H9 (cell line): ENCODE data around the gene IGFL1. TPM values are rescaled to one million over a fixed set of nuclear protein-coding genes. Genes with fewer than 3 reads are reported as not detected.

Source experiments
- DNase-seq: peaks from one replicate; pipeline ENCODE4 v3.0.0-alpha.2; 2017
- H2AFZ ChIP-seq: one replicate; pipeline ENCODE4 v1.6.1; 2013; ENCODE audit warnings: mild to moderate bottlenecking, low read length, control low read depth, moderate library complexity
- H2AK5ac ChIP-seq: 2 replicates; pipeline ENCODE4 v1.6.1; 2013; ENCODE audit warnings: low read length, control low read depth, mixed read lengths; ENCODE audit not compliant: insufficient read length
- H2BK120ac ChIP-seq: one replicate; pipeline ENCODE4 v1.6.1; 2013; ENCODE audit warnings: low read depth, mild to moderate bottlenecking, low read length, control low read depth, inconsistent platforms; ENCODE audit not compliant: poor library complexity, severe bottlenecking
- H2BK12ac ChIP-seq: 2 replicates; pipeline ENCODE4 v1.6.1; 2013; ENCODE audit warnings: low read length, control low read depth, mixed read lengths, low read depth; ENCODE audit not compliant: insufficient read length
- H2BK15ac ChIP-seq: 2 replicates; pipeline ENCODE4 v1.6.1; 2013; ENCODE audit warnings: low read depth, low read length, control low read depth
- H2BK20ac ChIP-seq: one replicate; pipeline ENCODE4 v1.6.1; 2013; ENCODE audit warnings: low read depth, mild to moderate bottlenecking, low read length, control low read depth, inconsistent platforms; ENCODE audit not compliant: poor library complexity, severe bottlenecking
- H2BK5ac ChIP-seq: 2 replicates; pipeline ENCODE4 v1.6.1; 2013; ENCODE audit warnings: low read length, control low read depth, mixed read lengths; ENCODE audit not compliant: insufficient read length
- H3K14ac ChIP-seq: 2 replicates; pipeline ENCODE4 v1.6.1; 2013; ENCODE audit warnings: low read length, control low read depth; ENCODE audit not compliant: insufficient read depth
- H3K18ac ChIP-seq: 2 replicates; pipeline ENCODE4 v1.6.1; 2013; ENCODE audit warnings: low read depth, mild to moderate bottlenecking, mixed read lengths, low read length, control low read depth; ENCODE audit not compliant: insufficient read length
- H3K23ac ChIP-seq: 2 replicates; pipeline ENCODE4 v1.6.1; 2013; ENCODE audit warnings: low read length, control low read depth, mixed read lengths, low read depth; ENCODE audit not compliant: insufficient read length
- H3K23me2 ChIP-seq: 2 replicates; pipeline ENCODE4 v1.6.1; 2013; ENCODE audit warnings: low read depth, mild to moderate bottlenecking, mixed read lengths, low read length, control low read depth; ENCODE audit not compliant: insufficient read length, poor library complexity, severe bottlenecking
- H3K27ac ChIP-seq: 2 replicates; pipeline ENCODE4 v1.5.1; 2013; ENCODE audit warnings: low read length, control low read depth, mixed read lengths, low read depth; ENCODE audit not compliant: insufficient read length
- H3K27me3 ChIP-seq: 2 replicates; pipeline ENCODE4 v1.6.1; 2013; ENCODE audit warnings: low read length, control low read depth, inconsistent platforms; ENCODE audit not compliant: insufficient read depth
- H3K4ac ChIP-seq: 2 replicates; pipeline ENCODE4 v1.6.1; 2013; ENCODE audit warnings: low read depth, mild to moderate bottlenecking, control low read depth, inconsistent platforms, low read length, moderate library complexity
- H3K4me1 ChIP-seq: 2 replicates; pipeline ENCODE4 v1.6.1; 2013; ENCODE audit warnings: low read length, control low read depth, inconsistent platforms; ENCODE audit not compliant: insufficient read depth
- H3K4me2 ChIP-seq: 2 replicates; pipeline ENCODE4 v1.6.1; 2013; ENCODE audit warnings: low read length, control low read depth, mixed read lengths; ENCODE audit not compliant: insufficient read length, insufficient read depth
- H3K56ac ChIP-seq: 2 replicates; pipeline ENCODE4 v1.6.1; 2013; ENCODE audit warnings: low read depth, mild to moderate bottlenecking, mixed read lengths, low read length, control low read depth; ENCODE audit not compliant: insufficient read length
- H3K79me1 ChIP-seq: 2 replicates; pipeline ENCODE4 v1.6.1; 2013; ENCODE audit warnings: low read depth, mild to moderate bottlenecking, moderate library complexity, low read length, control low read depth, inconsistent platforms; ENCODE audit not compliant: insufficient read depth, poor library complexity, severe bottlenecking
- H3K79me2 ChIP-seq: 2 replicates; pipeline ENCODE4 v1.6.1; 2013; ENCODE audit warnings: low read length, control low read depth, inconsistent platforms; ENCODE audit not compliant: insufficient read depth
- H3K9ac ChIP-seq: 2 replicates; pipeline ENCODE4 v1.6.1; 2013; ENCODE audit warnings: low read length, control low read depth, mixed read lengths; ENCODE audit not compliant: insufficient read length; ENCODE audit errors: extremely low read depth
- H3K9me3 ChIP-seq: one replicate; pipeline ENCODE4 v1.6.1; 2013; ENCODE audit warnings: low read depth, low read length, inconsistent platforms; ENCODE audit not compliant: control insufficient read depth
- H3T11ph ChIP-seq: one replicate; pipeline ENCODE4 v1.6.1; 2013; ENCODE audit warnings: mild to moderate bottlenecking, low read length, control low read depth, inconsistent platforms
- H4K20me1 ChIP-seq: one replicate; pipeline ENCODE4 v1.6.1; 2013; ENCODE audit not compliant: control insufficient read depth, insufficient read length, insufficient read depth
- H4K5ac ChIP-seq: 2 replicates; pipeline ENCODE4 v1.6.1; 2013; ENCODE audit warnings: low read depth, mild to moderate bottlenecking, mixed read lengths, low read length, control low read depth; ENCODE audit not compliant: insufficient read length
- H4K8ac ChIP-seq: replicated peaks from 2 replicates; pipeline ENCODE4 v1.6.1; 2013; ENCODE audit warnings: low read length, control low read depth, mixed read lengths, low read depth; ENCODE audit not compliant: insufficient read length
- H4K91ac ChIP-seq: 2 replicates; pipeline ENCODE4 v1.6.1; 2013; ENCODE audit warnings: low read depth, mild to moderate bottlenecking, moderate library complexity, mixed read lengths, low read length, control low read depth; ENCODE audit not compliant: insufficient read length
- H3K27ac Mint-ChIP-seq, 3 experiments: 2 replicates in 2 of 3; 3 replicates in 1 of 3; pipeline ENCODE4 v1.8.0; 2020 to 2021; ENCODE audit warnings: mixed read lengths in 3 of 3, mild to moderate bottlenecking in 1 of 3, moderate library complexity in 1 of 3
- H3K27me3 Mint-ChIP-seq: 2 replicates; pipeline ENCODE4 v1.8.0; 2021; ENCODE audit warnings: low read depth, mild to moderate bottlenecking, moderate library complexity, mixed read lengths
- H3K36me3 Mint-ChIP-seq, 3 experiments: 2 replicates in 2 of 3; 3 replicates in 1 of 3; pipeline ENCODE4 v1.8.0; 2020 to 2021; ENCODE audit warnings: low read depth in 3 of 3, mixed read lengths in 3 of 3; ENCODE audit not compliant: insufficient read depth in 1 of 3
- H3K4me1 Mint-ChIP-seq, 2 experiments: 2 replicates each; pipeline ENCODE4 v1.8.0; 2020; ENCODE audit warnings: mixed read lengths in 2 of 2
- H3K4me3 Mint-ChIP-seq, 2 experiments: 2 replicates in 1 of 2; 3 replicates in 1 of 2; pipeline ENCODE4 v1.8.0; 2020 to 2021; ENCODE audit warnings: mild to moderate bottlenecking in 2 of 2, mixed read lengths in 2 of 2, moderate library complexity in 1 of 2
- H3K9me3 Mint-ChIP-seq, 2 experiments: 2 replicates in 1 of 2; 3 replicates in 1 of 2; pipeline ENCODE4 v1.8.0; 2020; ENCODE audit warnings: mild to moderate bottlenecking in 2 of 2, mixed read lengths in 2 of 2, moderate library complexity in 1 of 2
- WGBS: extraction: QIAGEN DNeasy Blood & Tissue Kit; methylation state at CpG from one replicate; pipeline ENCODE4 v1.1.7; 2013; ENCODE audit warnings: missing lambda C conversion rate, low lambda C conversion rate, mixed read lengths; ENCODE audit not compliant: insufficient read length; ENCODE audit errors: extremely low coverage; 5-methylcytosine and 5-hydroxymethylcytosine counted together
- total RNA-seq: library from RNA; stranded (reverse); gene quantifications from 2 replicates; pipeline ENCODE4 v1.2.1, GENCODE V29; 2021
- TF ChIP-seq, protein P1 (sequence below): fragments of 200-600 bp; sonication (generic); conservative IDR thresholded peaks from 3 replicates; pipeline ENCODE4 v1.8.0; 2021; ENCODE audit warnings: antibody characterized with exemption, mild to moderate bottlenecking

IGFL1 gene
- total RNA-seq, 1 experiment from 2014 or later, result not detected

DNA sequence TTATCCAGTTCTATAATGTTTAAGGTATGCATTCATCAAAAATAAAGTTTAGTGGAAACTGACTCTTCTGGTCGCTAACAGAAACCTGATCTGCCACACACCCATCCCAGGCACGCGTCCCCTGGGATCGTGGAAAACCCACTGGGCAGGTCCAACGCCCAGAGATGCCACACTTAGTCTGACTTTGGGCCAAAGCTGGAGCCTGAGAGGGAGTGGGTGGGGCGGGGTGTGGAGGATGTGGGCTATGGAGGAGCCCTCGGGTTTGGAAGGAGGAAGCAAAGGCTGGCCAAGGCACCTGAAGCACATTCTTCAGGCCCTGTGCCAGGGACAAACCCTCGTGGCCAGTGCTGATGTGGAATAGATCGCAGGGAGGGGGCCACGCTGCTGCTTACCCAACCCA, 2.5 kb downstream of the IGFL1 start:
- H3K4me1 ChIP-seq, result no peaks in the 10 kb centered on the region
- no peak overlapping the region for H2AFZ ChIP-seq
- Mint-ChIP-seq H3K27ac (no peak overlapping the region), H3K9me3 (no peaks in the 10 kb centered on the region; a peak in 1 of 5 replicates), H3K4me1 (no peaks in the 10 kb centered on the region), H3K4me3 (no peak overlapping the region), H3K36me3 (no peaks in the 10 kb centered on the region), H3K27me3 (peaks cover 27% of the 10 kb centered on the region)
- no peak overlapping the region for H2BK15ac ChIP-seq
- no peak overlapping the region for H3T11ph ChIP-seq
- no peak overlapping the region for H3K14ac ChIP-seq
- no peak overlapping the region for H2BK20ac ChIP-seq
- no peaks in the 10 kb centered on the region for H3K79me2 ChIP-seq
- TF ChIP-seq, protein P1, sequence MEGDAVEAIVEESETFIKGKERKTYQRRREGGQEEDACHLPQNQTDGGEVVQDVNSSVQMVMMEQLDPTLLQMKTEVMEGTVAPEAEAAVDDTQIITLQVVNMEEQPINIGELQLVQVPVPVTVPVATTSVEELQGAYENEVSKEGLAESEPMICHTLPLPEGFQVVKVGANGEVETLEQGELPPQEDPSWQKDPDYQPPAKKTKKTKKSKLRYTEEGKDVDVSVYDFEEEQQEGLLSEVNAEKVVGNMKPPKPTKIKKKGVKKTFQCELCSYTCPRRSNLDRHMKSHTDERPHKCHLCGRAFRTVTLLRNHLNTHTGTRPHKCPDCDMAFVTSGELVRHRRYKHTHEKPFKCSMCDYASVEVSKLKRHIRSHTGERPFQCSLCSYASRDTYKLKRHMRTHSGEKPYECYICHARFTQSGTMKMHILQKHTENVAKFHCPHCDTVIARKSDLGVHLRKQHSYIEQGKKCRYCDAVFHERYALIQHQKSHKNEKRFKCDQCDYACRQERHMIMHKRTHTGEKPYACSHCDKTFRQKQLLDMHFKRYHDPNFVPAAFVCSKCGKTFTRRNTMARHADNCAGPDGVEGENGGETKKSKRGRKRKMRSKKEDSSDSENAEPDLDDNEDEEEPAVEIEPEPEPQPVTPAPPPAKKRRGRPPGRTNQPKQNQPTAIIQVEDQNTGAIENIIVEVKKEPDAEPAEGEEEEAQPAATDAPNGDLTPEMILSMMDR, result no peak
- no peak overlapping the region for H2AK5ac ChIP-seq
- no peak overlapping the region for H3K23ac ChIP-seq
- no peak overlapping the region for H4K8ac ChIP-seq
- H3K79me1 ChIP-seq, result no peaks in the 10 kb centered on the region
- no peak overlapping the region for H2BK5ac ChIP-seq
- H2BK12ac ChIP-seq, result no peak overlapping the region
- H3K9me3 ChIP-seq, result no peaks in the 10 kb centered on the region
- no peak overlapping the region for H3K18ac ChIP-seq
- WGBS, result no CpG with 5 or more reads among the region's 10 CpGs
- no peak overlapping the region for H3K4ac ChIP-seq
- no peak overlapping the region for H3K27ac ChIP-seq
- H3K56ac ChIP-seq, result no peak overlapping the region
- H3K4me2 ChIP-seq, result no peak overlapping the region
- H2BK120ac ChIP-seq, result no peak overlapping the region
- DNase-seq, result no peak
- no peak overlapping the region for H4K5ac ChIP-seq
- no peaks in the 10 kb centered on the region for H4K20me1 ChIP-seq
- no peak overlapping the region for H3K9ac ChIP-seq
- H4K91ac ChIP-seq, result no peak overlapping the region
- no peaks in the 10 kb centered on the region for H3K23me2 ChIP-seq
- H3K27me3 ChIP-seq, result no peaks in the 10 kb centered on the region
